Measurements from ENCODE around the gene NOL6.

DNA sequence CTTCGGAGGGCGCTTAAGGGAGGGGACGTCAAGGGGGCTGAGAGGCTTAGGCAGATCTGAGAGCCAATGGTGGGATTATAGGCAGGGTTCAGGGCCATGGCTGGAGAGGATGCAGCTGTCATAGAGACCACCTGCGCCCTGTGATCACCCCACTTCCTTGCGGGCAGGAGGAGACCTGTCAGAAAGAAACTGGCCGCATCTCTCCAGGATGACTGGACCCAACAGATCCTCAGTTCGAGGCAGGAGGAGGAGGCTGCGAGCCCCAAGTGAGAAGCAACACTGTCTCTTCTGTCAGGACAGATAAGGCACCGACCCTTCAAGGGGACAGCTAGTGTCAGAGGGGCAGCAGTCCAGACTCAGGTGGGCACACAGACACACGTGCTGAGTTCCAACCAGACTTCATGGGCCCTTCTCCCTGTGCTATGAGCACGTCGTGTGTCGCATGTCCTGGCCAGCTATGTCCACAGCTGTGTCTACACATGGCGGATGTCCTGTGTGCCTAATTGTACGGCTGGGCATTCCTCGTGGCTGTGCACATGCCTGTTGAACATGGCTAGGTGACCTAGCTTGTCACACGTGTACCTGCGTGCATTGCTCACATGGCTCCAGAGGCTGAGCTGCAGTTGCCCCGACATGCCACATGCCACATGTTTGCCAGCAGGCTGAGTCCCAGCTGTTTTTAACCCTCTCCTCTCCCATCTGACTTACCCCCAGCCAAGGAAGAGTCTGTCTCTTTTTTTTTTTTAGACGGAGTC, 25.7 kb downstream of the NOL6 start:
- TF ChIP-seq, protein P1, sequence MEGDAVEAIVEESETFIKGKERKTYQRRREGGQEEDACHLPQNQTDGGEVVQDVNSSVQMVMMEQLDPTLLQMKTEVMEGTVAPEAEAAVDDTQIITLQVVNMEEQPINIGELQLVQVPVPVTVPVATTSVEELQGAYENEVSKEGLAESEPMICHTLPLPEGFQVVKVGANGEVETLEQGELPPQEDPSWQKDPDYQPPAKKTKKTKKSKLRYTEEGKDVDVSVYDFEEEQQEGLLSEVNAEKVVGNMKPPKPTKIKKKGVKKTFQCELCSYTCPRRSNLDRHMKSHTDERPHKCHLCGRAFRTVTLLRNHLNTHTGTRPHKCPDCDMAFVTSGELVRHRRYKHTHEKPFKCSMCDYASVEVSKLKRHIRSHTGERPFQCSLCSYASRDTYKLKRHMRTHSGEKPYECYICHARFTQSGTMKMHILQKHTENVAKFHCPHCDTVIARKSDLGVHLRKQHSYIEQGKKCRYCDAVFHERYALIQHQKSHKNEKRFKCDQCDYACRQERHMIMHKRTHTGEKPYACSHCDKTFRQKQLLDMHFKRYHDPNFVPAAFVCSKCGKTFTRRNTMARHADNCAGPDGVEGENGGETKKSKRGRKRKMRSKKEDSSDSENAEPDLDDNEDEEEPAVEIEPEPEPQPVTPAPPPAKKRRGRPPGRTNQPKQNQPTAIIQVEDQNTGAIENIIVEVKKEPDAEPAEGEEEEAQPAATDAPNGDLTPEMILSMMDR (IDR thresholded peaks at IDR 0.05) = no peak
- TF ChIP-seq POLR2A (IDR thresholded peaks at IDR 0.05) (no peak), EP300 (IDR thresholded peaks at IDR 0.05) (no peak)
